Thyroid gland (tissue), 4 donors: ENCODE results near the gene REPS1.

ENCODE experiments used
- CTCF ChIP-seq, 6 experiments: fragments of 200-600 bp in 3 of 6; fragments of 450-650 bp in 3 of 6; sonication (generic) in 3 of 6; IDR thresholded peaks; one replicate each; pipeline ENCODE4 v1.5.1; 2016 to 2019; ENCODE audit warnings: antibody characterized with exemption in 6 of 6, mild to moderate bottlenecking in 2 of 6, inconsistent platforms in 1 of 6, moderate library complexity in 1 of 6
- POLR2A ChIP-seq, 2 donors: fragments of 450-650 bp; IDR thresholded peaks; one replicate each; pipeline ENCODE4 v1.6.1; 2017; ENCODE audit warnings: antibody characterized with exemption in 2 of 2, mild to moderate bottlenecking in 2 of 2, moderate library complexity in 1 of 2

GRCh38 chr6:138977646-138978167 lies 10.3 kb downstream of the REPS1 start:
- TF ChIP-seq CTCF (IDR thresholded peaks at IDR 0.05): no peak
- no peak for TF ChIP-seq POLR2A (IDR thresholded peaks at IDR 0.05)
